OCI-M1 (cell line): ENCODE measurements around the gene SRRM3.
"Not testable (repeated sequence)": the region's sequence is repeated elsewhere in the genome, so short reads cannot be mapped to it uniquely, and the experiment has no call there.

Experiments used
- DNase-seq: peaks from one replicate; lab custom pipeline; 2025; lab: John Stamatoyannopoulos, UW

Gene SRRM3

GRCh38 chr7:76291351-76292212 lies 89.9 kb downstream of the SRRM3 start:
- peak; percentile 95 for DNase-seq

DNA sequence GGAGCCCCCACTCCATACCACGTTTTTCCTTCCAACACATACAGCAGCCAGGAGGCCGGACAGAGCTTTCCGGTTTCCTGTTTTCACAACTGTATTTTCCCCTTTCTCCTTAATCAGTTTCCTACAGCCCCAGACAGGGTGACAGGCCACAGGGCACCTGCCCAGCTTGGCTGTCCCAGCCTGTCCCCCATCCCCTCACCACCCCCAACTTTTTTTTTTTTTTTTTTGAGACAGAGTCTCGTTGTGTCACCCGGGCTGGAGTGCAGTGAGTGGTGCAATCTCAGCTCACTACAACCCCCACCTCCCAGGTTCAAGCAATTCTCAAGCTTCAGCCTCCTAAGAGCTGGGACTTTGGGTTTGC lies 90.5 kb downstream of the SRRM3 start:
- peak; percentile 63 for DNase-seq

DNA sequence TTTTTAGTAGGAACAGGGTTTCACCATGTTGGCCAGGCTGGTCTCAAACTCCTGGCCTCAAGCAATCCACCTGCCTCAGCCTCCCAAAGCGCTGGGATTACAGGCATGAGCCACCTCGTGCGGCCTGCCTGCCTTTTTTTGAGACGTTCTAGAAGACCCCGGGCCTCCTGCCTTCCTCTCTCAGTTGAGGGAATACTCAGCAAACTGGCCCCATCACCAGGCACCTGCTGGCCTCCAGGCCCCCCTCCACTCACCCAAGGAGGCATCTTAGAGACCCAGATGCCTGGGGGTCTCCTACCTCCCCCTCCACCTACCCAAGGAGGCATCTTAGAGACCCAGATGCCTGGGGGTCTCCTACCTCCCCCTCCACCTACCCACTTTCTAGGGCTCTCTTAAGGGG lies 91.2 kb downstream of the SRRM3 start:
- DNase-seq, result not testable (repeated sequence)

- DNase-seq, result no peak
Observed at GRCh38 chr7:76293407-76293901, 91.8 kb downstream of the SRRM3 start.

- peak; percentile 60 for DNase-seq
Observed at GRCh38 chr7:76294344-76295024, 92.8 kb downstream of the SRRM3 start.

DNA sequence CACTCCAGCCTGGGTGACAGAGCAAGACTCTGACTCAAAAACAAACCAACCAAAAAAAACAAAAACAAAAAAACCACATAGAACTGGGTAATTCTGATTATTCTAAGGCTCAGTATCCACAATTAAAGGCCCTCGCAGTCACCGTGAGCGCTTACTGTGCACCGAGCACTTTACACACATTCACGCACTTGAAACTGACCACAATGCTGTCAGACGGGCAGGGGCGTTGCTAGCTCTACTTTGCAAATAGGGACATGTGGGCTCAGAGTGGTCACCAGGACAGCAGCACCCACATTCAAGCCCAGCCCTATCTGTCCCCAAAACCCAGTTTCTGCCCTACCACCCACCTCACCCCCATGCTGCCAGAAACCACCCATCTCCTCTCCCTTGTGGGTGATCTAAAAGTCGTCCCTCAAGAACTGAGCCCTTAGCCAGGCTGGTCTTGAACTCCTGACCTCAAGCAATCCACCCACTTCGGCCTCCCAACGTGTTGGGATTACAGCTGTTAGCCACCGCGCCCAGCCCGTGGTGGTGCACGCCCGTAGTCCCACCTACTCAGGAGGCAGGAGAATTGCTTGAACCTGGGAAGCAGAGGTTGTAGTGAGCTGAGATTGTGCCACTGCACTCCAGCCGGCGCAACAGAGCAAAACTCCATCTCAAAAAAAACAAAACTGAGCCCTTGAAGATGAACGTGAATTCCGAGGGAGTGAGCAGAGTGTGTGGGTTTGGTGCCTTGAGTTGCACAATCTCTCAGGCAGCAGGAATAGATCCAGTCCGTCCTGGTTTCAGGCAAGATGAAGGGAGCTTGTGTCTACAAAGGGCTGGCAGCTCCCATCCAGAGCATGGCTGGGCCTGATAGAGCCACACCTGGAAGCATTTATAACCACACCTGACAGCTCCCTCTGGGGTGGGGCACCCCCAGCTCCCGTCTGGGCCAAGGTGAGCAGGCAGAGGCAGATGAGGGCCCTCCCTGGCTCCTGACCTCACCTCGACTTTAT lies 95.3 kb downstream of the SRRM3 start:
- DNase-seq, result no peak

DNA sequence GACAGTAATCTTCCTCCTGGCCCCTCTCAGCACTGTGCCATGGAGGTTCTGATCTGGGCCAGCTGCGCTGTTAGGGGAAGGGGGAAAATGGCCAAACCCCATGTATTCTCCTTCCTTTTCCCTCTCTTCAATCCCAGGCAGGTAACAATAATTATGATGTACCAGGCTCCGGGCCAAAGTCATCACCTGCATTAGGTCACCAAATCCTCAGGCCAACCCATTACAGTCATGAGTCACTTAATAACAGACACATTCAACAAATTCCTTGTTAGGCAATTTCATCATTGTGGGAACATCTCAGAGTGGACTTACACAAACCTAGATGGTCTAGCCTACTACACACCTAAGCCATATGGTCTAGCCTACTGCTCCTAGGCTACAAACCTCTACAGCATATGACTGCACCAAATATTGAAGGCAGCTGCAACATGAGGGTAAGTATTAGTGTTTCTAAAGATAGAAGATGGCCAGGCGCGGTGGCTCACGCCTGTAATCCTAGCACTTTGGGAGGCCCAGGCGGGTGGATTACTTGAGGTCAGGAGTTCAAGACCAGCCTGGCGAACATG lies 98.6 kb downstream of the SRRM3 start:
- DNase-seq, result no peak

GRCh38 chr7:76301000-76301399 lies 99.3 kb downstream of the SRRM3 start:
- no peak for DNase-seq

- DNase-seq, result peak; percentile 83
Observed at GRCh38 chr7:76302347-76303201, 100.9 kb downstream of the SRRM3 start, which contains the start of gene HSPB1. HSPB1 (plus strand) TSS chr7:76302673; CDS start chr7:76302713, 40 bp downstream.

GRCh38 chr7:76303202-76304147 lies 101.8 kb downstream of the SRRM3 start:
- DNase-seq, result peak; percentile 98

- DNase-seq, result no peak
Observed at GRCh38 chr7:76304888-76305375, 103.2 kb downstream of the SRRM3 start.

GRCh38 chr7:76308874-76309273 lies 107.2 kb downstream of the SRRM3 start:
- DNase-seq, result not testable (repeated sequence)

DNA sequence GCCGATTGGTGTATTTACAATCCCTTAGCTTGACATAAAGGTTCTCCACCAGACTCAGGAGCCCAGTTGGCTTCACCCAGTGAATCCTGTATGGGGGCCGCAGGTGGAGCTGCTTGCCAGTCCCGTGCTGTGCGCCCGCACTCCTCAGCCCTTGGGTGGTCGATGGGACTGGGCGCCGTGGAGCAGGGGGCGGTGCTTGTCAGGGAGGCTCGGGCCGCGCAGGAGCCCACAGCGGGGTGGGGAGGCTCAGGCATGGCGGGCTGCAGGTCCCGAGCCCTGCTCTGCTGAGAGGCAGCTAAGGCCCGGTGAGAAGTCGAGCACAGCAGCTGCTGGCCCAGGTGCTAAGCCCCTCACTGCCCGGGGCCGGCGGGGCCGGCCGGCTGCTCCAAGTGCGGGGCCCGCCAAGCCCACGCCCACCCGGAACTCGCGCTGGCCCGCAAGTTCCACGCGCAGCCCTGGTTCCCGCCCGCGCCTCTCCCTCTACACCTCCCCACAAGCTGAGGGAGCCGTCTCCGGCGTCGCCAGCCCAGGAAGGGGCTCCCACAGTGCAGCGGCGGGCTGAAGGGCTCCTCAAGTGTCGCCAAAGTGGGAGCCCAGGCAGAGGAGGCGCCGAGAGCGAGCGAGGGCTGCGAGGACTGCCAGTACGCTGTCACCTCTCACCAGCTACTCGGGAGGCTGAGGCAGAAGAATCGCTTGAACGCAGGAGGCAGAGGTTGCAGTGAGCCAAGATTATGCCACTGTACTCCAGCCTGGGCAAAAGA lies 107.8 kb downstream of the SRRM3 start:
- DNase-seq, result not testable (repeated sequence)

DNA sequence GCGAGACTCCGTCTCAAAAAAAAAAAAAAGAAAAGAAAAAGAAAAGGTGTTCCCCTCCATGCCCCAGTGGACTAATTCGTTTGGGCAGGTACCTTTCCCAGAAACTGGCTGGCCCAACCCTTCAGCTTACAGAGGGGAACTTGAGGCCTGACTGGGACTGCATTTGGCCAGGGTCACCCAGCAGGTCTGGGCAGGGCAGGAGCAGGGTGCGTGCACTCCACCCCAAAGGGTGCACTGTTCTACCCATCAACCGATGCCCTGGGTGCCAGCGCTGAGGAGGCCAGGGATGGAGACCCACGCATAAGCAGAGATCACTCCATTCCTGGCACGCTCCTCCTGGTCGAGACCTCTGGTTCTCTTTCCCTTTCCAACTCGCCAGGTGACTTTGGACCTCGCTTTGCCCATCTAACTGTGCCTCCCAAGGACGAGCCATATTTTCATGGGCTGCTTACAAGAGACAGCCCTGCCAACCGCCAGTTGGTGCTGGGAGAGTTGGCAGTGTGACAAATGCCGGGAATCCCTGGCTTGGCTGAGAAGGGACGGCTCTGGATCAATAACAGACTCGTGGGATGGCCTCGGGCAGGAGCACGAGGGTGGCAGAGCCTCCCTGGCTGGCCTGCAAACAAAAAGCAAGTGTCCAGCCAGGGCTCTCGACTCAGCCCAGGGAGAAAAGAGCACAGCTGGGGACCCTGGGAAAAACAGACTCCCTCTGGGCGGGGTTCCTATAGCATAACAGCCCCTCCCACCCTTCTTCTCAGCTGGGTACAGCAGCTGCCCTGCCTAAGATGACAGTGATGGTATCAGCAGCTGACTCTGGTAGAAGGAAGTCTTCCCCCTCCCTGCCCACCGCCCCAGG lies 108.6 kb downstream of the SRRM3 start:
- peak; percentile 34 for DNase-seq

DNA sequence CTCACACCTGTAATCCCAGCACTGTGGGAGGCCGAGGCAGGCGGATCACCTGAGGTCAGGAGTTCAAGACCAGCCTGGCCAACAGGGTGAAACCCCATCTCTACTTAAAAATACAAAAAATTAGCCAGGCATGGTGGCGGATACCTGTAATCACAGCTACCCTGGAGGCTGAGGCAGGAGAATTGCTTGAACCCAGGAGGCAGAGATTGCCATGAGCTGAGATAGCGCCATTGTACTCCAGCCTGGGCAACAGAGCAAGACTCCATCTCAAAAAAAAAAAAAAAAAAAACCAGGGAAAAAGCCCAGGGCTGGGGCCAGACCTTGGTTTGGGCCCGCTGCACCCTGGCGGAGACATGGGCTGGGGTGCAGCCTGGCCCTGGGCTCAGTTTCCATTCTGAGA lies 110.1 kb downstream of the SRRM3 start:
- not testable (repeated sequence) for DNase-seq

DNA sequence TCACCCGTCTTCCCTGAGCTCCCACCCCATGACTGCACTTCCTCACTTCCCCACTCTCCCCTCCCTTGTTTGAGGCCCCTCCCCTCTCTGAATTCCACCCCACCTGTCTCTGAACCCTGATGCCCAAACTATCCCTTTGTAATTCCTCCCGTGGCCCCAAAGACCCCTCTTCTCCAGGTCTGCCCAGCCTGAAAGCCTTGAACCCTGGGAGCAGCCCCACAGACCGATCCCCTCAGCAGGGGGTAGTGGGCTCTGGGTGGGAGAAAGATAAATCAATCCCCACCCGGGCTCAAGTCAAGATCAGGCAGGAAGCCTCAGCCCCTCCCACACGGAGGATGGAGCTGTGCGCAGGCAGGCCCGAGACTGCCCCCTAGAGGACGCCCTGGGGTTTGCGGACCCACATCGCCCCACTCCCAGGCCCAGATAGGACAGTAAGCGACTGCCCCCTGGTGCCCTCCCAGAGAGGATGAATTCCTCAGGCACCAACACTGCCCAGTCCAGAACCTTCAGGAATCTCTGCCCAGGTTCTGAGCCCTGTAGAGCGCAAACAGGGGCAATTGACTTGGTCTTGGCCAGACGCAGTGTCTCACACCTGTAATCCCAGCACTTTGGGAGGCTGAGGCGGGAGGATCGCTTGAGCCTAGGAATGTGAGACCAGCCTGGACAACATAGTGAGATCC lies 112.5 kb downstream of the SRRM3 start:
- peak; percentile 98 for DNase-seq

- not testable (repeated sequence) for DNase-seq
Observed at GRCh38 chr7:76314740-76315139, 113.0 kb downstream of the SRRM3 start.
